Measurements from ENCODE around the gene S100A2. TPM values are rescaled to one million over a fixed set of nuclear protein-coding genes. Genes with fewer than 3 reads are reported as not detected.

S100A2 gene
- 10 to 100 TPM; 10.1 to 10.7 TPM for total RNA-seq

- ATAC-seq (replicated peaks) = peak; percentile 74
- Mint-ChIP-seq H3K4me1 (peaks cover 40% of the 10 kb centered on the region), H3K36me3 (ENCODE audit: low read depth) (peaks cover 18% of the 10 kb centered on the region), H3K27me3 (no peaks in the 10 kb centered on the region), H3K27ac (peak within 1 kb of the TSS; percentile 100), H3K9me3 (no peaks in the 10 kb centered on the region), H3K4me3 (peak within 1 kb of the TSS; percentile 96)
Observed at GRCh38 chr1:153565529-153566374, at the start of gene S100A2. S100A2 (minus strand) TSS chr1:153565844; CDS start chr1:153563877, 1,967 bp downstream.

GRCh38 chr1:153615406-153615805 is 49.8 kb upstream of the S100A2 start:
- H3K27me3 Mint-ChIP-seq = no peaks in the 10 kb centered on the region
- peak overlapping the region; percentile 30 for H3K27ac Mint-ChIP-seq
- no peaks in the 10 kb centered on the region for H3K4me1 Mint-ChIP-seq
- no peaks in the 10 kb centered on the region for H3K36me3 Mint-ChIP-seq (ENCODE audit: low read depth)
- no peak for ATAC-seq (replicated peaks)
- no peaks in the 10 kb centered on the region for H3K9me3 Mint-ChIP-seq
- no peak overlapping the region for H3K4me3 Mint-ChIP-seq

GRCh38 chr1:153614906-153615305 is 49.3 kb upstream of the S100A2 start:
- Mint-ChIP-seq H3K27ac (peak overlapping the region; percentile 71), H3K36me3 (ENCODE audit: low read depth) (no peaks in the 10 kb centered on the region), H3K9me3 (no peaks in the 10 kb centered on the region), H3K4me1 (no peaks in the 10 kb centered on the region), H3K27me3 (no peaks in the 10 kb centered on the region), H3K4me3 (no peak overlapping the region)
- no peak for ATAC-seq (replicated peaks)

- ATAC-seq (replicated peaks) = no peak
- H3K36me3 Mint-ChIP-seq (ENCODE audit: low read depth) = no peaks in the 10 kb centered on the region
Observed at GRCh38 chr1:153614189-153614900, 48.7 kb upstream of the S100A2 start.

GRCh38 chr1:153613406-153613805 is 47.8 kb upstream of the S100A2 start:
- ATAC-seq (replicated peaks) = no peak
- H3K4me3 Mint-ChIP-seq = no peak overlapping the region

More at GRCh38 chr1:153614189-153614900, 48.7 kb upstream of the S100A2 start:
- peak overlapping the region; percentile 71 for H3K27ac Mint-ChIP-seq
- no peaks in the 10 kb centered on the region for H3K9me3 Mint-ChIP-seq
- no peaks in the 10 kb centered on the region for H3K27me3 Mint-ChIP-seq
- H3K4me3 Mint-ChIP-seq = no peak overlapping the region
- H3K4me1 Mint-ChIP-seq = no peaks in the 10 kb centered on the region

GRCh38 chr1:153612755-153613331 is 47.2 kb upstream of the S100A2 start, which contains the start of gene S100A16:
S100A16 (minus strand) TSS chr1:153613137; CDS start chr1:153608151, 4,986 bp downstream.
- Mint-ChIP-seq H3K4me1 (no peaks in the 10 kb centered on the region), H3K4me3 (no peak within 1 kb of the TSS), H3K27me3 (no peaks in the 10 kb centered on the region), H3K36me3 (ENCODE audit: low read depth) (no peaks in the 10 kb centered on the region), H3K9me3 (no peaks in the 10 kb centered on the region), H3K27ac (peak within 1 kb of the TSS; percentile 71)
- ATAC-seq (replicated peaks) = no peak

More at GRCh38 chr1:153613406-153613805, 47.8 kb upstream of the S100A2 start:
- Mint-ChIP-seq H3K27me3 (no peaks in the 10 kb centered on the region), H3K27ac (peak overlapping the region; percentile 71), H3K4me1 (no peaks in the 10 kb centered on the region), H3K36me3 (ENCODE audit: low read depth) (no peaks in the 10 kb centered on the region), H3K9me3 (no peaks in the 10 kb centered on the region)

- no peaks in the 10 kb centered on the region for H3K36me3 Mint-ChIP-seq (ENCODE audit: low read depth)
- no peaks in the 10 kb centered on the region for H3K9me3 Mint-ChIP-seq
- H3K4me1 Mint-ChIP-seq = no peaks in the 10 kb centered on the region
- no peaks in the 10 kb centered on the region for H3K27me3 Mint-ChIP-seq
- no peak overlapping the region for H3K4me3 Mint-ChIP-seq
- no peak for ATAC-seq (replicated peaks)
- H3K27ac Mint-ChIP-seq = peak overlapping the region; percentile 67
Observed at GRCh38 chr1:153612111-153612754, 46.6 kb upstream of the S100A2 start.

GRCh38 chr1:153611356-153611755 is 45.7 kb upstream of the S100A2 start:
- Mint-ChIP-seq H3K36me3 (ENCODE audit: low read depth) (no peaks in the 10 kb centered on the region), H3K4me3 (no peak overlapping the region), H3K27me3 (no peaks in the 10 kb centered on the region), H3K27ac (no peak overlapping the region), H3K9me3 (no peaks in the 10 kb centered on the region), H3K4me1 (no peaks in the 10 kb centered on the region)
- ATAC-seq (replicated peaks) = no peak

- Mint-ChIP-seq H3K4me1 (no peaks in the 10 kb centered on the region), H3K4me3 (no peak overlapping the region), H3K27ac (no peak overlapping the region), H3K36me3 (ENCODE audit: low read depth) (no peaks in the 10 kb centered on the region), H3K27me3 (no peaks in the 10 kb centered on the region), H3K9me3 (no peaks in the 10 kb centered on the region)
- ATAC-seq (replicated peaks) = no peak
Observed at GRCh38 chr1:153610811-153611301, 45.2 kb upstream of the S100A2 start.

GRCh38 chr1:153610334-153610733 is 44.7 kb upstream of the S100A2 start:
- Mint-ChIP-seq H3K4me1 (no peaks in the 10 kb centered on the region), H3K27ac (peak overlapping the region; percentile 28), H3K4me3 (no peak overlapping the region), H3K9me3 (no peaks in the 10 kb centered on the region), H3K36me3 (ENCODE audit: low read depth) (no peaks in the 10 kb centered on the region), H3K27me3 (no peaks in the 10 kb centered on the region)
- peak; percentile 32 for ATAC-seq (replicated peaks)

- Mint-ChIP-seq H3K9me3 (no peaks in the 10 kb centered on the region), H3K27me3 (no peaks in the 10 kb centered on the region), H3K36me3 (ENCODE audit: low read depth) (no peaks in the 10 kb centered on the region), H3K4me3 (no peak overlapping the region), H3K27ac (peak overlapping the region; percentile 79), H3K4me1 (no peaks in the 10 kb centered on the region)
- no peak for ATAC-seq (replicated peaks)
Observed at GRCh38 chr1:153609585-153609907, 43.9 kb upstream of the S100A2 start.

GRCh38 chr1:153608742-153609584 is 43.3 kb upstream of the S100A2 start:
- no peaks in the 10 kb centered on the region for H3K36me3 Mint-ChIP-seq (ENCODE audit: low read depth)
- ATAC-seq (replicated peaks) = peak; percentile 19
- no peaks in the 10 kb centered on the region for H3K27me3 Mint-ChIP-seq
- peak overlapping the region; percentile 79 for H3K27ac Mint-ChIP-seq
- no peaks in the 10 kb centered on the region for H3K4me1 Mint-ChIP-seq
- H3K9me3 Mint-ChIP-seq = no peaks in the 10 kb centered on the region
- H3K4me3 Mint-ChIP-seq = no peak overlapping the region

GRCh38 chr1:153608089-153608682 is 42.5 kb upstream of the S100A2 start:
- Mint-ChIP-seq H3K36me3 (ENCODE audit: low read depth) (no peaks in the 10 kb centered on the region), H3K27me3 (no peaks in the 10 kb centered on the region), H3K4me3 (no peak overlapping the region), H3K27ac (peak overlapping the region; percentile 15), H3K4me1 (no peaks in the 10 kb centered on the region), H3K9me3 (no peaks in the 10 kb centered on the region)
- no peak for ATAC-seq (replicated peaks)

Measured in activated T-helper 17 cell treated with anti-CD3 and anti-CD28 coated beads, Interleukin-2, amount 50 U/mL, for 72 hours (primary cell).